RWPE2 (cell line): ENCODE data around the gene HES3.
A peak's percentile ranks its signal among the peaks of the same experiment; 100 is the strongest.

Source experiments
- ATAC-seq: fragments of 200-7000 bp; cut with Tn5 transposase; 3 replicates; pipeline ENCODE4 v1.9.1; 2021; ENCODE audit warnings: low read depth
- DNase-seq: peaks from one replicate; pipeline ENCODE4 v3.0.0-alpha.2; 2020; ENCODE audit warnings: low spot score
- H3K27ac ChIP-seq: fragments of 450-650 bp; 2 replicates; pipeline ENCODE4 v1.5.1; 2017; ENCODE audit warnings: mild to moderate bottlenecking; ENCODE audit not compliant: poor library complexity, severe bottlenecking
- H3K27me3 ChIP-seq: fragments of 250-450 bp; sonication (Bioruptor Pico); 2 replicates; pipeline ENCODE4 v1.5.1; 2021; ENCODE audit warnings: mild to moderate bottlenecking, moderate library complexity; ENCODE audit not compliant: insufficient read depth, poor library complexity, severe bottlenecking
- H3K36me3 ChIP-seq: fragments of 250-450 bp; sonication (Bioruptor Pico); 2 replicates; pipeline ENCODE4 v1.5.1; 2020; ENCODE audit warnings: low read depth, mild to moderate bottlenecking, moderate library complexity
- H3K4me1 ChIP-seq: fragments of 250-450 bp; sonication (Bioruptor Pico); 2 replicates; pipeline ENCODE4 v1.5.1; 2021; ENCODE audit warnings: mild to moderate bottlenecking, moderate library complexity; ENCODE audit not compliant: insufficient read depth, poor library complexity, severe bottlenecking
- H3K4me3 ChIP-seq: fragments of 250-450 bp; sonication (Bioruptor Pico); 2 replicates; pipeline ENCODE4 v1.5.1; 2021; ENCODE audit warnings: mild to moderate bottlenecking, moderate library complexity; ENCODE audit not compliant: severe bottlenecking
- H3K9me3 ChIP-seq: fragments of 250-450 bp; sonication (Bioruptor Pico); 2 replicates; pipeline ENCODE4 v1.5.1; 2021; ENCODE audit warnings: mild to moderate bottlenecking, moderate library complexity; ENCODE audit not compliant: severe bottlenecking
- TF ChIP-seq, protein P1 (sequence below): fragments of 450-650 bp; IDR thresholded peaks from one replicate; pipeline ENCODE4 v1.5.1; 2017; ENCODE audit warnings: mild to moderate bottlenecking, moderate library complexity; ENCODE audit not compliant: poor library complexity, severe bottlenecking

The HES3 gene

DNA sequence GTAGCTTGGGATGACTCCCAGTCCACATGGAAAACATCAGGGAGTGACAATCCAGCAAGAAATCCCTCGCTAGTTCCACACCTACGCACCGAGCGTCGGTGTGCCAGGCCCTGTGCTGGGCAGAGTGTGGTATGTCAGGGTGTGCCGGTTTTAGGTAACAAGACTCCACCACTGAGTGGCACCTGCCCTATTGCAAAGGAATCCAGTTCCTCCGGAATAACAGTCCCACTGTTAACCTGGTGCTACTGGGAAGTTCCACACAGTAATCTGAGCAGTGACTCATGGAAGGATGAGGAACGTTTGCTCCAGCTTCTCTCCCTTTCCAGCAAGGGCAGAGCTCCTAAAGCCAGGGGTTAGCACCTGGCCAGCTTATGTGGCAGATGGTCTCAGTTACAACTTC lies 23.7 kb upstream of the HES3 start:
- H3K36me3 ChIP-seq = peaks cover 39% of the 10 kb centered on the region
- H3K27ac ChIP-seq = peak overlapping the region; percentile 45
- DNase-seq = no peak

DNA sequence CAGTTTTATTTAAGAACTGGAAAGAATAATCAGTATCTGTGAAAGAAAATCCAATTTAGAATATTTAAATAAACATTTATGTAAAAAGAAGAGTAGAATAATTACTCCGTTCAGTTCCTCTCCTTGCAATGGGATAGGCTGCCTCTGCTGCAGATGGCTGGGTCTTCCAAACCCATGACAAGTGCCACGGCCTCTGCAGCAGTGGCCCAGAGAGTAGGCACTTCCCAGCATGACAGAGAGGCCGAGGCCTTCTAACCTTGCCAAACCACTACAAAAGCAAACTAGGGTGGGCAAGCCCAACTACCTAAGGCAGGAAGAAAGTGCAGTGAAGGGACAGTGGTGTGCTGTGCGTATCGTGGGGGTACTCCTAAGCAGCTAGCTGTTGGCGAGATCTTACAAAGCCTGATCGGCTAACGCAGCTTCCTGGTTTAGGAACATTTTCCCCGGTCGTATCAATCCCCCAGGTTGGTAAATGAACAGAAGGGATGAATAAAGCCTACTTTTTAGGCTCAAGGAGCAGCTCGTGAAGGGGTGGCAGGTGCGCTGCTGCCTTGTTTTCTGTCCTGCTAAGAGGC lies 22.7 kb upstream of the HES3 start:
- Histone ChIP-seq H3K36me3 (peaks cover 46% of the 10 kb centered on the region), H3K27ac (peak overlapping the region; percentile 45), H3K27me3 (no peaks in the 10 kb centered on the region), H3K9me3 (no peaks in the 10 kb centered on the region), H3K4me1 (peaks cover 10% of the 10 kb centered on the region), H3K4me3 (no peak overlapping the region)
- ATAC-seq (no peak), DNase-seq (no peak)
- TF ChIP-seq, protein P1, sequence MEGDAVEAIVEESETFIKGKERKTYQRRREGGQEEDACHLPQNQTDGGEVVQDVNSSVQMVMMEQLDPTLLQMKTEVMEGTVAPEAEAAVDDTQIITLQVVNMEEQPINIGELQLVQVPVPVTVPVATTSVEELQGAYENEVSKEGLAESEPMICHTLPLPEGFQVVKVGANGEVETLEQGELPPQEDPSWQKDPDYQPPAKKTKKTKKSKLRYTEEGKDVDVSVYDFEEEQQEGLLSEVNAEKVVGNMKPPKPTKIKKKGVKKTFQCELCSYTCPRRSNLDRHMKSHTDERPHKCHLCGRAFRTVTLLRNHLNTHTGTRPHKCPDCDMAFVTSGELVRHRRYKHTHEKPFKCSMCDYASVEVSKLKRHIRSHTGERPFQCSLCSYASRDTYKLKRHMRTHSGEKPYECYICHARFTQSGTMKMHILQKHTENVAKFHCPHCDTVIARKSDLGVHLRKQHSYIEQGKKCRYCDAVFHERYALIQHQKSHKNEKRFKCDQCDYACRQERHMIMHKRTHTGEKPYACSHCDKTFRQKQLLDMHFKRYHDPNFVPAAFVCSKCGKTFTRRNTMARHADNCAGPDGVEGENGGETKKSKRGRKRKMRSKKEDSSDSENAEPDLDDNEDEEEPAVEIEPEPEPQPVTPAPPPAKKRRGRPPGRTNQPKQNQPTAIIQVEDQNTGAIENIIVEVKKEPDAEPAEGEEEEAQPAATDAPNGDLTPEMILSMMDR = no peak

More for the DNA sequence above, 23.7 kb upstream of the HES3 start:
- H3K9me3 ChIP-seq = no peaks in the 10 kb centered on the region
- H3K4me3 ChIP-seq = no peak overlapping the region
- TF ChIP-seq, protein P1 = no peak
- no peaks in the 10 kb centered on the region for H3K27me3 ChIP-seq
- peaks cover 10% of the 10 kb centered on the region for H3K4me1 ChIP-seq
- ATAC-seq = peak; percentile 91

DNA sequence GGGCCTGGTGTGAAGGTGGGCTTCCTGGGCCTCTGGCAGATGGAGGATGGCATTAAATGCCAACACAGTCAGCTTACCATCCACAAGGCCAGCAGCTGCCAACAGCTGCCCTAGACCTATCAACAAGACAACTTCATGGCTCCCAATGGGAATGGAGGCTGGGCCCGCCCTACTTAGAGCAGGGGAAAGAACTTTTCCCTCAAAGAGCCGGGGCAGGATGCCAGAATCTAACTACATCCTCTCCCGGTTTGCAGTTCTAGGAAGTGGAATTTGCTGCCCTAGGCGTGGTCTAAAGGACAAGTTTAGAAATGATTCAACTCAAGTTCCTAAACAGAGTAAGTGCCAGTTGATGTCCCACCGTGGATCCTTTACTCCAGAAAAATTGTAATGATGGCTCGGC lies 21.3 kb upstream of the HES3 start:
- peak overlapping the region; percentile 18 for H3K27ac ChIP-seq
- peaks cover 10% of the 10 kb centered on the region for H3K4me1 ChIP-seq
- no peak for DNase-seq
- TF ChIP-seq, protein P1 = no peak
- no peaks in the 10 kb centered on the region for H3K9me3 ChIP-seq
- no peaks in the 10 kb centered on the region for H3K27me3 ChIP-seq
- peaks cover 59% of the 10 kb centered on the region for H3K36me3 ChIP-seq
- H3K4me3 ChIP-seq = no peak overlapping the region
- ATAC-seq = no peak; the same call in 2 of the 3 replicates

DNA sequence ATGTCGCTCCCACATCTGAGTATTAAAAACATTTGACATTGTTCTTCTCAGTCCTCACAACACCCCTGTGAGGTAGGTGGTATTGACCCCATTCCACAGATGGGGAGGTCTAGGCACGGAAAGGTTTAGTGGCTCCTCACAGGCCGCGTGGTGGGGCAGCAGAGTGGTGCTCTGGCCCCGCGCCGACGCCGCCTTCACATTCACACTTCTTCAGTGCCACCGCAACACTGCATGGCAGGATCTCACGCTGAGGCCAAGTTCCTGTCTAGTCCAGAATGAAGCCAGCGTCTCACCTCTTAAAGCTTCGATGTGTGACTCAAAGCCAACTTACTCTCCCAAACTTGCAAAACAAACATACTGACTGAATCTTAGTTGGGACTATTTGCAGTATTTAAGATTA lies 20.4 kb upstream of the HES3 start:
- H3K27me3 ChIP-seq = no peaks in the 10 kb centered on the region
- H3K27ac ChIP-seq = no peak overlapping the region
- H3K4me3 ChIP-seq = no peak overlapping the region
- TF ChIP-seq, protein P1 = no peak
- ATAC-seq = no peak
- no peak for DNase-seq
- peaks cover 69% of the 10 kb centered on the region for H3K36me3 ChIP-seq
- H3K9me3 ChIP-seq = no peaks in the 10 kb centered on the region
- peaks cover 10% of the 10 kb centered on the region for H3K4me1 ChIP-seq

DNA sequence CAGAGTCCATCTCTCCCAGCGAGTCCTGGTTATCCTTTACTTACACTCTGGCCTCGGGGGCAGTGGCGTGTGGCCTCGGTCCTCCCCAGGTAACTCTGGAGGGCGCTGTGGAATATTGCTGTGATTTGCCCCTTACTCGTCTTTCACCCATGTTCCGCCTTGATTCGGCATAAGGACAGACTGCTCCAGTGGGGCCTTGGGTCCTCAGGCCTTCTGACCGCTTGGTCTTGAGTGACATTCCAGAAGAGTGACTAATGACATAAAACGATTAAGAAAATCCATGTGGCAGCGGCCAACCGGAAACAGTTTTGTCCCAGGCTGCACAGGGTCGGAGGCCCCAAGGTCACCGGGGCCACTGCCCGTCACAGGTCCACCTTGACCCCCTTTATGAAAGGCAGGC lies 19.3 kb upstream of the HES3 start:
- TF ChIP-seq, protein P1 = no peak
- Histone ChIP-seq H3K9me3 (no peaks in the 10 kb centered on the region), H3K4me3 (no peak overlapping the region), H3K36me3 (peaks cover 78% of the 10 kb centered on the region), H3K27ac (no peak overlapping the region), H3K4me1 (peaks cover 10% of the 10 kb centered on the region), H3K27me3 (no peaks in the 10 kb centered on the region)
- ATAC-seq (no peak), DNase-seq (no peak)
